AG20443 (cell line): ENCODE data around the gene ZC3H12D.
"Not testable (repeated sequence)": the region's sequence is repeated elsewhere in the genome, so short reads cannot be mapped to it uniquely, and the experiment has no call there.

Experiments used
- DNase-seq: peaks from one replicate; pipeline ENCODE4 v3.0.0; 2012; ENCODE audit warnings: low spot score, mixed read lengths

Gene ZC3H12D

GRCh38 chr6:149484733-149485700 is at the start of gene ZC3H12D:
Gene ZC3H12D (minus strand): TSS chr6:149485014. CDS start chr6:149474543, 10,471 bp downstream.
- DNase-seq: peak; percentile 57

GRCh38 chr6:149529650-149530049 is 44.8 kb upstream of the ZC3H12D start:
- no peak for DNase-seq

GRCh38 chr6:149515494-149515893 is 30.7 kb upstream of the ZC3H12D start:
- no peak for DNase-seq

GRCh38 chr6:149513915-149514314 is 29.1 kb upstream of the ZC3H12D start:
- no peak for DNase-seq

- DNase-seq: no peak
Measured at GRCh38 chr6:149510793-149511512, 26.1 kb upstream of the ZC3H12D start.

GRCh38 chr6:149508485-149508884 is 23.7 kb upstream of the ZC3H12D start:
- no peak for DNase-seq

- DNase-seq: no peak
Measured at GRCh38 chr6:149503872-149504271, 19.1 kb upstream of the ZC3H12D start.

- DNase-seq: no peak
Measured at GRCh38 chr6:149503276-149503675, 18.5 kb upstream of the ZC3H12D start.

GRCh38 chr6:149501768-149502167 is 17.0 kb upstream of the ZC3H12D start:
- DNase-seq: no peak

- no peak for DNase-seq
Measured at GRCh38 chr6:149501201-149501600, 16.4 kb upstream of the ZC3H12D start.

GRCh38 chr6:149500096-149500495 is 15.3 kb upstream of the ZC3H12D start:
- DNase-seq: no peak

- no peak for DNase-seq
Measured at GRCh38 chr6:149499066-149499465, 14.3 kb upstream of the ZC3H12D start.

GRCh38 chr6:149497365-149497764 is 12.6 kb upstream of the ZC3H12D start:
- DNase-seq: no peak

GRCh38 chr6:149496597-149496996 is 11.8 kb upstream of the ZC3H12D start:
- DNase-seq: peak; percentile 25

GRCh38 chr6:149495349-149496016 is 10.7 kb upstream of the ZC3H12D start:
- not testable (repeated sequence) for DNase-seq

GRCh38 chr6:149494810-149495209 is 10.0 kb upstream of the ZC3H12D start:
- DNase-seq: not testable (repeated sequence)

GRCh38 chr6:149493761-149494320 is 9.0 kb upstream of the ZC3H12D start:
- DNase-seq: no peak

- no peak for DNase-seq
Measured at GRCh38 chr6:149492798-149493343, 8.1 kb upstream of the ZC3H12D start.

GRCh38 chr6:149489967-149490366 is 5.2 kb upstream of the ZC3H12D start:
- DNase-seq: no peak

- DNase-seq: no peak
Measured at GRCh38 chr6:149488815-149489214, 4.0 kb upstream of the ZC3H12D start.

GRCh38 chr6:149487316-149487715 is 2.5 kb upstream of the ZC3H12D start:
- DNase-seq: no peak
